ENCODE measurements around the gene EML4.
"Not testable (repeated sequence)": the region's sequence is repeated elsewhere in the genome, so short reads cannot be mapped to it uniquely, and the experiment has no call there.

The EML4 gene

GRCh38 chr2:42315844-42316470, 146.8 kb downstream of the EML4 start:
- no peak for DNase-seq

- DNase-seq, result no peak
Observed at GRCh38 chr2:42316910-42317309, 147.8 kb downstream of the EML4 start.

GRCh38 chr2:42317486-42317885, 148.3 kb downstream of the EML4 start:
- no peak for DNase-seq

- no peak for DNase-seq
Observed at GRCh38 chr2:42317945-42318344, 148.8 kb downstream of the EML4 start.

GRCh38 chr2:42319265-42319664, 150.1 kb downstream of the EML4 start:
- no peak for DNase-seq

- no peak for DNase-seq
Observed at GRCh38 chr2:42321452-42322064, 152.4 kb downstream of the EML4 start.

DNA sequence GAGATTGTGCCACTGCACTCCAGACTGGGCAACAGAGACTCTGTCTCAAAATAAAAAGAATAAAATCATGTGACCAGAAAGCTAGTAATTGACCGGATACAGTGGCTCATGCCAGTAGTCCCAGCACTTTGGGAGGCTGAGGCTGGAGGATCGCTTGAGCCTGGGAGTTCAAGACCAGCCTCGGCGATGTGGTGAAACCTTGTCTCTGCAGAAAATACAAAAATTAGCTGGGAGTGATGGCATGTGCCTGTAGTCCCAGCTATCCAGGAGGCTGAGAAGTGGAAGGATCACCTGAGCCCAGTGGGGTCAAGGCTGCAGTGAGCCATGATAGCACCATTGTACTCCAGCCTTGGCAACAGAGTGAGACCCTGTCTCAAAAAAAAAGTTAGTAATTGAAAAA, 155.1 kb downstream of the EML4 start:
- no peak for DNase-seq

GRCh38 chr2:42324949-42325348, 155.8 kb downstream of the EML4 start:
- no peak for DNase-seq

GRCh38 chr2:42325609-42326008, 156.5 kb downstream of the EML4 start:
- no peak for DNase-seq

DNA sequence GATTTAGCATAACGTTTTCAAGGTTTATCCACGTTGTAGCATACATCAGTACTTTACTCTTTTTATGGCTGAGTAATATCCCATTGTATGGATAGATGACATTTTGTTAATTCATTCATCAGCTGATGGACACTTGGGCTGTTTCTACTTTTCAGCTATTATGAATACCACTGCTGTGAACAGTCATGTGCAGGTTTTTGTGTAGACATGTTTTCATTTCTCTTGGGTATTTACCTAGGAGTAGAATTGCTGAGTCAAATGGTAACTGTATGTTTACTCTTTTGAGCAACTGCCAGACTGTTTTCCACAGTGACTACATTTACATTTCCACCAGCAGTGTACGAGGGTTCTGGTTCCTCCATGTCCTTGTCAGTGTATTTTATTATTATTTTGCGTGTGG, 158.0 kb downstream of the EML4 start:
- DNase-seq, result no peak

DNA sequence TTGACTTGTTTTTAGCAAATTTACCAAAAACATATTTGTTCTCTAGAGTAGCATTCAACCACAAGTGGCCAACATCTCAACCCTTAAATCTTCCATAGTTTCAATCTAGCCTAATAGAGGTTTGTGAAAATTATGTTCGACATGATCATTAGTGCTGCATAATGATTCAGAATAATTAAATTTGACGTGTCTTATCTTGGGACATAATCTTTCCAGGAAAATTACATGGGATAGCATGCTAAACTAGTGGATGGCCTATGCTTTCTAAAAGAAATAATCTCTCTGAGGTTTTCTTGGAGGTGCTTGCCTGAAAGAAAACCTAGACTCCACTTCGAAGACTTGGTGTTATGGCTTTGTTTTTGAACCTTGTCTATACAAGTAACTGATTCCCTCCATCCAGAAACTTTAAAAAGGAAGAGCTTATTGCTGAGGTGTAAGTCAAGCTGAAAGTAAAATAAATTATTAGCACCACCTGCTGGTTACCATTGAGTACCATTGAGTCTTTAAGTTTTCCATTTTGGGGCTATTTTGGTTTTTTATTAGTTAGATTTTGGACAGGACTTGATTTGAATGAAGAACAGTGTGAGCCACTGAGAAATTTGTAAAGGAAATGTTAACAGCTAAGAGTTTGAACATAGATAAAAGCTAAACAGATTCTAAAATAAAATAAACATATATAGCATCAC, 159.1 kb downstream of the EML4 start:
- peak; percentile 56 for DNase-seq

DNA sequence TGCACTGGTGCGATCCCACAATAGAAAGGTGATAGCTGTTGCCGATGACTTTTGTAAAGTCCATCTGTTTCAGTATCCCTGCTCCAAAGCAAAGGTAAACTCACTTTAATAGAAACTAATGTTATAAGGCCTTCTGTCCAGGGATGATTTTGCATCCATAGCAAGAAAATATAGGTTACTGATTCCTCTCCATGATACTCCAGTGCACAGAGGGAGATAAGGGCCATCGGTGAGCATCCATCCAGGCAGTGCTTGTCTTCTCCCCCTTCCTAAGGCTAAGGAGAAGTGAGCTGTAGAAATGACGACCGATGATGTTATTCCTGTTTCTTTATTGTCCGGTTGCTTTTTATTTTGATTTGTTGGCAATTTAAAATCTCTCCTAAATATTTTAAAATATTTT, 159.8 kb downstream of the EML4 start:
- DNase-seq, result no peak

DNA sequence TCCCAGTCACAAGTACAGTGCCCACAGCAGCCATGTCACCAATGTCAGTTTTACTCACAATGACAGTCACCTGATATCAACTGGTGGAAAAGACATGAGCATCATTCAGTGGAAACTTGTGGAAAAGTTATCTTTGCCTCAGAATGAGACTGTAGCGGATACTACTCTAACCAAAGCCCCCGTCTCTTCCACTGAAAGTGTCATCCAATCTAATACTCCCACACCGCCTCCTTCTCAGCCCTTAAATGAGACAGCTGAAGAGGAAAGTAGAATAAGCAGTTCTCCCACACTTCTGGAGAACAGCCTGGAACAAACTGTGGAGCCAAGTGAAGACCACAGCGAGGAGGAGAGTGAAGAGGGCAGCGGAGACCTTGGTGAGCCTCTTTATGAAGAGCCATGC, 160.6 kb downstream of the EML4 start:
- no peak for DNase-seq

- peak; percentile 24 for DNase-seq
Observed at GRCh38 chr2:42331569-42332284, 162.6 kb downstream of the EML4 start.

DNA sequence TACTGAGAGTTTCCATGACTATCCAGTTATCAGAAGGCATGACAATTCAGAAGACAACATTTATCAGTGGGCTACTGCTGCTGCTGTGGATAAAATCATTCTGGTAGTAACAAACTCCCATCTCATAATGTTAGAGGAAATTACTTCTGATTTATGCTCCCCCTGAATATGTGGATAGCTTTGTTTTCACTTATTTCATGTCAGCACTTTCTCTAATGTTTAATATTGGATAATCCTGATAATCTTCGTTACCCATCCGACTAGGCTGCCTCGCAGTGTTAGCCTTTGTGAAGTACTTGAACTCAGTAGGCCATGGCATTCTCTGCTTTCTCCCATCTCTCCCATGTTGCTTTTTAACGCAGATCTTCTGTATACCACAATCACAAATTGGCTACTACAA, 163.4 kb downstream of the EML4 start:
- no peak for DNase-seq

- no peak for DNase-seq
Observed at GRCh38 chr2:42333579-42333978, 164.4 kb downstream of the EML4 start.

GRCh38 chr2:42334220-42334619, 165.1 kb downstream of the EML4 start:
- no peak for DNase-seq

DNA sequence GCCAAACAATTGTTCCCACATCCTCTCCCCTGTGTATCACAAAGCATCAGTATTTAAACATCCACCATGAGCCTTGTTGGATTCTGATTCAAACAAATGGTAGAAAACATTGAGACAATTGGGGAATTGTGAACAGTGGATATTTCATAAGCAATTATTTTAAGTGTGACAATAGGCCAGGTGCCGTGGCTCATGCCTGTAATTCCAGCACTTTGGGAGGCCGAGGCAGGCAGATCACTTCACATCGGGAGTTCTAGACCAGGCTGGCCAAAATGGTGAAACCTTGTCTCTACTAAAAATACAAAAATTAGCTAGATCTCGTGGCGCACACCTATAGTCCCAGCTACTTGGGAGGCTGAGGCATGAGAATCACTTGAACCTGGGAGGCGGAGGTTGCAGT, 165.7 kb downstream of the EML4 start:
- DNase-seq, result not testable (repeated sequence)

- no peak for DNase-seq
Observed at GRCh38 chr2:42335514-42336104, 166.5 kb downstream of the EML4 start.

DNA sequence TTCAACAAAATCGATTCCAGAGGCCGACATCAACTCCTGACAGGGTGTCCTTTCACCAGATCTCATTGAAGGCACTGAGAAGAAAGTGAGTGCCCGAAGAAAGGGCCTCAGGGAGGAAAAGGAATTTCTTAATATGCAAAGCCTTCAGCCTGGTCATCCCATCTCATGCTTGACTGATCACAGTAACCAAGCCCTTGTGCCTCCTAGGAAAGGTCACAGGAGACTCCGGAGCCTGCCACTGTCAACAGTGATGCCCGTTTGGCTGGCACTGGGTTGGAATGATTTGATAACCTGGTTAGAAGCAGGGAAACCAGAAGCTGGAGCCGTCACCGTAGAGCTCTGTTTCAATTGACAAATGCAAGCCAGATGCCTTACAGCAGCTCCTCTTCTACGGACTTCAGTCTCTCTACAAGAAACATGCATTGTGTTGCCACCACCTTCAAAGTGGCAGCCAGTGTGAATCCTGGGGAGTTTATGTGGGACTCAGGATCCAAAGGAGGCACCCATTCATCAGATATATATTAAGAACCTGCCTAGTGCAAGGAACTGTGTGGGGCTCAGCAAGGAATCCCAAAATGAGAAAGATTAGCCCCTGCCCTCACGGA, 167.3 kb downstream of the EML4 start:
- DNase-seq, result no peak

GRCh38 chr2:42337356-42337820, 168.2 kb downstream of the EML4 start:
- DNase-seq, result no peak

- DNase-seq, result no peak
Observed at GRCh38 chr2:42337846-42338566, 168.9 kb downstream of the EML4 start.
